H9 (cell line): ENCODE measurements around the gene INPP4A. TPM values are rescaled to one million over a fixed set of nuclear protein-coding genes. Genes with fewer than 3 reads are reported as not detected.

Experiments
- DNase-seq: peaks from one replicate; pipeline ENCODE4 v3.0.0-alpha.2; 2017
- H2AFZ ChIP-seq: one replicate; pipeline ENCODE4 v1.6.1; 2013; ENCODE audit warnings: mild to moderate bottlenecking, low read length, control low read depth, moderate library complexity
- H2AK5ac ChIP-seq: 2 replicates; pipeline ENCODE4 v1.6.1; 2013; ENCODE audit warnings: low read length, control low read depth, mixed read lengths; ENCODE audit not compliant: insufficient read length
- H2BK120ac ChIP-seq: one replicate; pipeline ENCODE4 v1.6.1; 2013; ENCODE audit warnings: low read depth, mild to moderate bottlenecking, low read length, control low read depth, inconsistent platforms; ENCODE audit not compliant: poor library complexity, severe bottlenecking
- H2BK12ac ChIP-seq: 2 replicates; pipeline ENCODE4 v1.6.1; 2013; ENCODE audit warnings: low read length, control low read depth, mixed read lengths, low read depth; ENCODE audit not compliant: insufficient read length
- H2BK15ac ChIP-seq: 2 replicates; pipeline ENCODE4 v1.6.1; 2013; ENCODE audit warnings: low read depth, low read length, control low read depth
- H2BK20ac ChIP-seq: one replicate; pipeline ENCODE4 v1.6.1; 2013; ENCODE audit warnings: low read depth, mild to moderate bottlenecking, low read length, control low read depth, inconsistent platforms; ENCODE audit not compliant: poor library complexity, severe bottlenecking
- H2BK5ac ChIP-seq: 2 replicates; pipeline ENCODE4 v1.6.1; 2013; ENCODE audit warnings: low read length, control low read depth, mixed read lengths; ENCODE audit not compliant: insufficient read length
- H3K14ac ChIP-seq: 2 replicates; pipeline ENCODE4 v1.6.1; 2013; ENCODE audit warnings: low read length, control low read depth; ENCODE audit not compliant: insufficient read depth
- H3K18ac ChIP-seq: 2 replicates; pipeline ENCODE4 v1.6.1; 2013; ENCODE audit warnings: low read depth, mild to moderate bottlenecking, mixed read lengths, low read length, control low read depth; ENCODE audit not compliant: insufficient read length
- H3K23ac ChIP-seq: 2 replicates; pipeline ENCODE4 v1.6.1; 2013; ENCODE audit warnings: low read length, control low read depth, mixed read lengths, low read depth; ENCODE audit not compliant: insufficient read length
- H3K23me2 ChIP-seq: 2 replicates; pipeline ENCODE4 v1.6.1; 2013; ENCODE audit warnings: low read depth, mild to moderate bottlenecking, mixed read lengths, low read length, control low read depth; ENCODE audit not compliant: insufficient read length, poor library complexity, severe bottlenecking
- H3K27ac ChIP-seq: 2 replicates; pipeline ENCODE4 v1.5.1; 2013; ENCODE audit warnings: low read length, control low read depth, mixed read lengths, low read depth; ENCODE audit not compliant: insufficient read length
- H3K27me3 ChIP-seq: 2 replicates; pipeline ENCODE4 v1.6.1; 2013; ENCODE audit warnings: low read length, control low read depth, inconsistent platforms; ENCODE audit not compliant: insufficient read depth
- H3K4ac ChIP-seq: 2 replicates; pipeline ENCODE4 v1.6.1; 2013; ENCODE audit warnings: low read depth, mild to moderate bottlenecking, control low read depth, inconsistent platforms, low read length, moderate library complexity
- H3K4me1 ChIP-seq: 2 replicates; pipeline ENCODE4 v1.6.1; 2013; ENCODE audit warnings: low read length, control low read depth, inconsistent platforms; ENCODE audit not compliant: insufficient read depth
- H3K4me2 ChIP-seq: 2 replicates; pipeline ENCODE4 v1.6.1; 2013; ENCODE audit warnings: low read length, control low read depth, mixed read lengths; ENCODE audit not compliant: insufficient read length, insufficient read depth
- H3K56ac ChIP-seq: 2 replicates; pipeline ENCODE4 v1.6.1; 2013; ENCODE audit warnings: low read depth, mild to moderate bottlenecking, mixed read lengths, low read length, control low read depth; ENCODE audit not compliant: insufficient read length
- H3K79me1 ChIP-seq: 2 replicates; pipeline ENCODE4 v1.6.1; 2013; ENCODE audit warnings: low read depth, mild to moderate bottlenecking, moderate library complexity, low read length, control low read depth, inconsistent platforms; ENCODE audit not compliant: insufficient read depth, poor library complexity, severe bottlenecking
- H3K79me2 ChIP-seq: 2 replicates; pipeline ENCODE4 v1.6.1; 2013; ENCODE audit warnings: low read length, control low read depth, inconsistent platforms; ENCODE audit not compliant: insufficient read depth
- H3K9ac ChIP-seq: 2 replicates; pipeline ENCODE4 v1.6.1; 2013; ENCODE audit warnings: low read length, control low read depth, mixed read lengths; ENCODE audit not compliant: insufficient read length; ENCODE audit errors: extremely low read depth
- H3K9me3 ChIP-seq: one replicate; pipeline ENCODE4 v1.6.1; 2013; ENCODE audit warnings: low read depth, low read length, inconsistent platforms; ENCODE audit not compliant: control insufficient read depth
- H3T11ph ChIP-seq: one replicate; pipeline ENCODE4 v1.6.1; 2013; ENCODE audit warnings: mild to moderate bottlenecking, low read length, control low read depth, inconsistent platforms
- H4K20me1 ChIP-seq: one replicate; pipeline ENCODE4 v1.6.1; 2013; ENCODE audit not compliant: control insufficient read depth, insufficient read length, insufficient read depth
- H4K5ac ChIP-seq: 2 replicates; pipeline ENCODE4 v1.6.1; 2013; ENCODE audit warnings: low read depth, mild to moderate bottlenecking, mixed read lengths, low read length, control low read depth; ENCODE audit not compliant: insufficient read length
- H4K8ac ChIP-seq: replicated peaks from 2 replicates; pipeline ENCODE4 v1.6.1; 2013; ENCODE audit warnings: low read length, control low read depth, mixed read lengths, low read depth; ENCODE audit not compliant: insufficient read length
- H4K91ac ChIP-seq: 2 replicates; pipeline ENCODE4 v1.6.1; 2013; ENCODE audit warnings: low read depth, mild to moderate bottlenecking, moderate library complexity, mixed read lengths, low read length, control low read depth; ENCODE audit not compliant: insufficient read length
- H3K27ac Mint-ChIP-seq, 3 experiments: 2 replicates in 2 of 3; 3 replicates in 1 of 3; pipeline ENCODE4 v1.8.0; 2020 to 2021; ENCODE audit warnings: mixed read lengths in 3 of 3, mild to moderate bottlenecking in 1 of 3, moderate library complexity in 1 of 3
- H3K27me3 Mint-ChIP-seq: 2 replicates; pipeline ENCODE4 v1.8.0; 2021; ENCODE audit warnings: low read depth, mild to moderate bottlenecking, moderate library complexity, mixed read lengths
- H3K36me3 Mint-ChIP-seq, 3 experiments: 2 replicates in 2 of 3; 3 replicates in 1 of 3; pipeline ENCODE4 v1.8.0; 2020 to 2021; ENCODE audit warnings: low read depth in 3 of 3, mixed read lengths in 3 of 3; ENCODE audit not compliant: insufficient read depth in 1 of 3
- H3K4me1 Mint-ChIP-seq, 2 experiments: 2 replicates each; pipeline ENCODE4 v1.8.0; 2020; ENCODE audit warnings: mixed read lengths in 2 of 2
- H3K4me3 Mint-ChIP-seq, 2 experiments: 2 replicates in 1 of 2; 3 replicates in 1 of 2; pipeline ENCODE4 v1.8.0; 2020 to 2021; ENCODE audit warnings: mild to moderate bottlenecking in 2 of 2, mixed read lengths in 2 of 2, moderate library complexity in 1 of 2
- H3K9me3 Mint-ChIP-seq, 2 experiments: 2 replicates in 1 of 2; 3 replicates in 1 of 2; pipeline ENCODE4 v1.8.0; 2020; ENCODE audit warnings: mild to moderate bottlenecking in 2 of 2, mixed read lengths in 2 of 2, moderate library complexity in 1 of 2
- WGBS: extraction: QIAGEN DNeasy Blood & Tissue Kit; methylation state at CpG from one replicate; pipeline ENCODE4 v1.1.7; 2013; ENCODE audit warnings: missing lambda C conversion rate, low lambda C conversion rate, mixed read lengths; ENCODE audit not compliant: insufficient read length; ENCODE audit errors: extremely low coverage; 5-methylcytosine and 5-hydroxymethylcytosine counted together
- total RNA-seq: library from RNA; stranded (reverse); gene quantifications from 2 replicates; pipeline ENCODE4 v1.2.1, GENCODE V29; 2021
- TF ChIP-seq, protein P1 (sequence below): fragments of 200-600 bp; sonication (generic); conservative IDR thresholded peaks from 3 replicates; pipeline ENCODE4 v1.8.0; 2021; ENCODE audit warnings: antibody characterized with exemption, mild to moderate bottlenecking

Gene INPP4A
- total RNA-seq, 1 experiment from 2014 or later, result 55.2 TPM

GRCh38 chr2:98482362-98482761 is 37.7 kb downstream of the INPP4A start:
- no CpG with 5 or more reads among the region's 2 CpGs for WGBS
- H3K14ac ChIP-seq, result no peak overlapping the region
- TF ChIP-seq, protein P1, sequence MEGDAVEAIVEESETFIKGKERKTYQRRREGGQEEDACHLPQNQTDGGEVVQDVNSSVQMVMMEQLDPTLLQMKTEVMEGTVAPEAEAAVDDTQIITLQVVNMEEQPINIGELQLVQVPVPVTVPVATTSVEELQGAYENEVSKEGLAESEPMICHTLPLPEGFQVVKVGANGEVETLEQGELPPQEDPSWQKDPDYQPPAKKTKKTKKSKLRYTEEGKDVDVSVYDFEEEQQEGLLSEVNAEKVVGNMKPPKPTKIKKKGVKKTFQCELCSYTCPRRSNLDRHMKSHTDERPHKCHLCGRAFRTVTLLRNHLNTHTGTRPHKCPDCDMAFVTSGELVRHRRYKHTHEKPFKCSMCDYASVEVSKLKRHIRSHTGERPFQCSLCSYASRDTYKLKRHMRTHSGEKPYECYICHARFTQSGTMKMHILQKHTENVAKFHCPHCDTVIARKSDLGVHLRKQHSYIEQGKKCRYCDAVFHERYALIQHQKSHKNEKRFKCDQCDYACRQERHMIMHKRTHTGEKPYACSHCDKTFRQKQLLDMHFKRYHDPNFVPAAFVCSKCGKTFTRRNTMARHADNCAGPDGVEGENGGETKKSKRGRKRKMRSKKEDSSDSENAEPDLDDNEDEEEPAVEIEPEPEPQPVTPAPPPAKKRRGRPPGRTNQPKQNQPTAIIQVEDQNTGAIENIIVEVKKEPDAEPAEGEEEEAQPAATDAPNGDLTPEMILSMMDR, result no peak
- H4K5ac ChIP-seq, result no peak overlapping the region
- H2AK5ac ChIP-seq, result no peak overlapping the region
- H3K27ac ChIP-seq, result no peak overlapping the region
- no peak overlapping the region for H2BK120ac ChIP-seq
- no peaks in the 10 kb centered on the region for H3K27me3 ChIP-seq
- H3K23ac ChIP-seq, result no peak overlapping the region
- no peak overlapping the region for H3K9ac ChIP-seq
- no peak overlapping the region for H2BK20ac ChIP-seq
- no peak overlapping the region for H4K8ac ChIP-seq
- H3K4me2 ChIP-seq, result no peak overlapping the region
- H3T11ph ChIP-seq, result no peak overlapping the region
- H3K23me2 ChIP-seq, result no peaks in the 10 kb centered on the region
- H2BK5ac ChIP-seq, result no peak overlapping the region
- DNase-seq, result no peak
- H2BK15ac ChIP-seq, result no peak overlapping the region
- H3K56ac ChIP-seq, result no peak overlapping the region
- Mint-ChIP-seq H3K4me3 (no peak overlapping the region), H3K27ac (no peak overlapping the region), H3K36me3 (peaks cover 0 to 4% (median 0%) of the 10 kb centered on the region in 3 experiments; a peak in 3 of 7 replicates), H3K9me3 (no peaks in the 10 kb centered on the region), H3K27me3 (no peaks in the 10 kb centered on the region), H3K4me1 (peaks cover 74 to 85% of the 10 kb centered on the region in 2 experiments)
- no peak overlapping the region for H3K18ac ChIP-seq
- H4K91ac ChIP-seq, result no peak overlapping the region
- H4K20me1 ChIP-seq, result no peaks in the 10 kb centered on the region
- no peak overlapping the region for H2BK12ac ChIP-seq
- no peaks in the 10 kb centered on the region for H3K9me3 ChIP-seq
- no peaks in the 10 kb centered on the region for H3K79me1 ChIP-seq
- H3K79me2 ChIP-seq, result peaks cover 2% of the 10 kb centered on the region; the same call in 1 of the 2 replicates
- peaks cover 2% of the 10 kb centered on the region; the same call in 1 of the 2 replicates for H3K4me1 ChIP-seq
- H3K4ac ChIP-seq, result no peak overlapping the region
- no peak overlapping the region for H2AFZ ChIP-seq
